WTC11 (cell line): ENCODE measurements around the gene CENPM.

Source experiments
- ATF3 ChIP-seq: sonication (generic); formaldehyde crosslinking; conservative IDR thresholded peaks from 2 replicates; pipeline ENCODE4 v1.8.1; 2022; ENCODE audit warnings: mild to moderate bottlenecking, missing genetic modification reagents
- CTCF ChIP-seq: fragments of 200-600 bp; IDR thresholded peaks from 2 replicates; pipeline ENCODE4 v1.8.0; 2022; ENCODE audit warnings: antibody characterized with exemption
- FOXJ3 ChIP-seq: sonication (generic); formaldehyde crosslinking; IDR thresholded peaks from 2 replicates; pipeline ENCODE4 v1.9.0; 2021; ENCODE audit warnings: missing genetic modification reagents, mild to moderate bottlenecking, borderline replicate concordance
- JUN ChIP-seq: sonication (generic); formaldehyde crosslinking; IDR thresholded peaks from 2 replicates; pipeline ENCODE4 v1.8.0; 2023; ENCODE audit warnings: mild to moderate bottlenecking, missing genetic modification reagents
- NR2C2 ChIP-seq: sonication (generic); formaldehyde crosslinking; IDR thresholded peaks from 2 replicates; pipeline ENCODE4 v1.8.0; 2022; ENCODE audit warnings: mild to moderate bottlenecking, missing genetic modification reagents
- NR3C1 ChIP-seq: sonication (generic); formaldehyde crosslinking; conservative IDR thresholded peaks from 2 replicates; pipeline ENCODE4 v1.8.1; 2023; ENCODE audit warnings: low read depth, mild to moderate bottlenecking, missing genetic modification reagents
- TCF7 ChIP-seq: sonication (generic); formaldehyde crosslinking; IDR thresholded peaks from 2 replicates; pipeline ENCODE4 v1.8.0; 2022; ENCODE audit warnings: mild to moderate bottlenecking, low read depth, missing genetic modification reagents, moderate library complexity
- TF ChIP-seq, protein P1 (sequence below): sonication (generic); formaldehyde crosslinking; IDR thresholded peaks from 2 replicates; pipeline ENCODE4 v1.8.0; 2022; ENCODE audit warnings: missing genetic modification reagents

GRCh38 chr22:41913842-41914534 lies 33.0 kb downstream of the CENPM start:
- TF ChIP-seq CTCF (no peak), FOXJ3 (no peak), NR2C2 (no peak), JUN (no peak), TCF7 (CRISPR knock-in tag) (no peak), NR3C1 (no peak), ATF3 (CRISPR knock-in tag) (no peak)
- TF ChIP-seq, protein P1, sequence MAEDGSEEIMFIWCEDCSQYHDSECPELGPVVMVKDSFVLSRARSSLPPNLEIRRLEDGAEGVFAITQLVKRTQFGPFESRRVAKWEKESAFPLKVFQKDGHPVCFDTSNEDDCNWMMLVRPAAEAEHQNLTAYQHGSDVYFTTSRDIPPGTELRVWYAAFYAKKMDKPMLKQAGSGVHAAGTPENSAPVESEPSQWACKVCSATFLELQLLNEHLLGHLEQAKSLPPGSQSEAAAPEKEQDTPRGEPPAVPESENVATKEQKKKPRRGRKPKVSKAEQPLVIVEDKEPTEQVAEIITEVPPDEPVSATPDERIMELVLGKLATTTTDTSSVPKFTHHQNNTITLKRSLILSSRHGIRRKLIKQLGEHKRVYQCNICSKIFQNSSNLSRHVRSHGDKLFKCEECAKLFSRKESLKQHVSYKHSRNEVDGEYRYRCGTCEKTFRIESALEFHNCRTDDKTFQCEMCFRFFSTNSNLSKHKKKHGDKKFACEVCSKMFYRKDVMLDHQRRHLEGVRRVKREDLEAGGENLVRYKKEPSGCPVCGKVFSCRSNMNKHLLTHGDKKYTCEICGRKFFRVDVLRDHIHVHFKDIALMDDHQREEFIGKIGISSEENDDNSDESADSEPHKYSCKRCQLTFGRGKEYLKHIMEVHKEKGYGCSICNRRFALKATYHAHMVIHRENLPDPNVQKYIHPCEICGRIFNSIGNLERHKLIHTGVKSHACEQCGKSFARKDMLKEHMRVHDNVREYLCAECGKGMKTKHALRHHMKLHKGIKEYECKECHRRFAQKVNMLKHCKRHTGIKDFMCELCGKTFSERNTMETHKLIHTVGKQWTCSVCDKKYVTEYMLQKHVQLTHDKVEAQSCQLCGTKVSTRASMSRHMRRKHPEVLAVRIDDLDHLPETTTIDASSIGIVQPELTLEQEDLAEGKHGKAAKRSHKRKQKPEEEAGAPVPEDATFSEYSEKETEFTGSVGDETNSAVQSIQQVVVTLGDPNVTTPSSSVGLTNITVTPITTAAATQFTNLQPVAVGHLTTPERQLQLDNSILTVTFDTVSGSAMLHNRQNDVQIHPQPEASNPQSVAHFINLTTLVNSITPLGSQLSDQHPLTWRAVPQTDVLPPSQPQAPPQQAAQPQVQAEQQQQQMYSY = no peak; the same call in 1 of the 2 replicates
